IMR-90 (cell line): Measurements from ENCODE around the gene LIN52. TPM values are rescaled to one million over a fixed set of nuclear protein-coding genes. Genes with fewer than 3 reads are reported as not detected.

Experiments
- ATAC-seq: fragments of 200-7000 bp; cut with Tn5 transposase; 2 replicates; pipeline ENCODE4 v1.9.1; 2020; ENCODE audit warnings: low read depth, mild to moderate bottlenecking, moderate library complexity
- BruUV-seq: library from RNA; stranded (reverse); fragments of 400-500 nt; replicated peaks from 2 replicates; lab custom pipeline; 2021; lab: Mats Ljungman, UMichigan
- CTCF ChIA-PET: fragments of 300-600 bp; formaldehyde crosslinking; extraction: SDS; loops from one replicate; lab custom pipeline; 2021; ENCODE audit warnings: antibody characterized with exemption; lab: Yijun Ruan, JAX
- POLR2A ChIA-PET: fragments of 300-600 bp; sonication (Branson Sonifier 250); formaldehyde crosslinking; loops from one replicate; lab custom pipeline; 2022; ENCODE audit warnings: antibody characterized with exemption; ENCODE audit not compliant: unreplicated experiment; lab: Charles Lee
- DNase-seq: peaks from one replicate; pipeline ENCODE4 v3.0.0; 2013
- H2AFZ ChIP-seq: replicated peaks from 2 replicates; pipeline ENCODE3; 2013; ENCODE audit warnings: low read length, mild to moderate bottlenecking; ENCODE audit not compliant: poor library complexity
- H2AK5ac ChIP-seq: 2 replicates; pipeline ENCODE4 v1.6.1; 2013; ENCODE audit warnings: low read depth, low read length, inconsistent platforms
- H2AK9ac ChIP-seq: replicated peaks from 2 replicates; pipeline ENCODE3; 2013; ENCODE audit warnings: mild to moderate bottlenecking, low read depth, low read length, moderate library complexity; ENCODE audit not compliant: poor library complexity
- H2BK120ac ChIP-seq: 2 replicates; pipeline ENCODE4 v1.6.1; 2013; ENCODE audit warnings: low read depth, low read length, inconsistent platforms
- H2BK15ac ChIP-seq: 3 replicates; pipeline ENCODE4 v1.6.1; 2013; ENCODE audit warnings: low read depth, low read length, inconsistent platforms
- H2BK20ac ChIP-seq: 2 replicates; pipeline ENCODE4 v1.6.1; 2013; ENCODE audit warnings: low read depth, mild to moderate bottlenecking, inconsistent platforms, low read length, moderate library complexity
- H2BK5ac ChIP-seq: 2 replicates; pipeline ENCODE4 v1.6.1; 2013; ENCODE audit warnings: mild to moderate bottlenecking, low read depth, low read length, inconsistent platforms; ENCODE audit not compliant: poor library complexity, severe bottlenecking
- H3K14ac ChIP-seq: replicated peaks from 2 replicates; pipeline ENCODE4 v1.6.1; 2013; ENCODE audit warnings: low read depth, low read length, inconsistent platforms
- H3K18ac ChIP-seq: 2 replicates; pipeline ENCODE4 v1.6.1; 2013; ENCODE audit warnings: low read depth, low read length, control low read depth
- H3K23ac ChIP-seq: 2 replicates; pipeline ENCODE4 v1.6.1; 2013; ENCODE audit warnings: low read depth, low read length, inconsistent platforms
- H3K27ac ChIP-seq: 2 replicates; pipeline ENCODE4 v1.5.1; 2013; ENCODE audit warnings: mild to moderate bottlenecking, control low read depth, low read length; ENCODE audit not compliant: insufficient read depth
- H3K27me3 ChIP-seq: 2 replicates; pipeline ENCODE4 v1.6.1; 2013; ENCODE audit warnings: low read length; ENCODE audit not compliant: control insufficient read depth, insufficient read depth
- H3K36me3 ChIP-seq: 2 replicates; pipeline ENCODE4 v1.6.1; 2013; ENCODE audit warnings: low read length, mixed read lengths; ENCODE audit not compliant: control insufficient read depth, insufficient read depth
- H3K4ac ChIP-seq: 2 replicates; pipeline ENCODE4 v1.6.1; 2013; ENCODE audit warnings: low read depth, low read length, inconsistent platforms
- H3K4me1 ChIP-seq: 2 replicates; pipeline ENCODE4 v1.6.1; 2013; ENCODE audit warnings: low read length, mixed read lengths; ENCODE audit not compliant: control insufficient read depth, insufficient read depth
- H3K4me2 ChIP-seq: 2 replicates; pipeline ENCODE4 v1.6.1; 2013; ENCODE audit warnings: low read depth, mild to moderate bottlenecking, control low read depth, low read length, moderate library complexity
- H3K4me3 ChIP-seq: 2 replicates; pipeline ENCODE4 v1.5.1; 2013; ENCODE audit warnings: low read depth, mild to moderate bottlenecking, control low read depth, low read length, moderate library complexity; ENCODE audit not compliant: insufficient read depth
- H3K56ac ChIP-seq: 2 replicates; pipeline ENCODE4 v1.6.1; 2013; ENCODE audit warnings: low read length, inconsistent platforms; ENCODE audit not compliant: insufficient read depth; ENCODE audit errors: extremely low read depth
- H3K79me1 ChIP-seq, 2 experiments: 2 replicates each; pipeline ENCODE4 v1.6.1; 2013; ENCODE audit warnings: low read length in 2 of 2, inconsistent platforms in 1 of 2, low read depth in 1 of 2
- H3K9ac ChIP-seq: 2 replicates; pipeline ENCODE4 v1.6.1; 2013; ENCODE audit warnings: low read depth, low read length, control low read depth
- H3K9me1 ChIP-seq: 2 replicates; pipeline ENCODE4 v1.6.1; 2013; ENCODE audit warnings: low read length, inconsistent platforms; ENCODE audit not compliant: insufficient read depth
- H3K9me3 ChIP-seq: 2 replicates; pipeline ENCODE4 v1.6.1; 2013; ENCODE audit warnings: low read length; ENCODE audit not compliant: control insufficient read depth, insufficient read depth
- H4K20me1 ChIP-seq: 2 replicates; pipeline ENCODE4 v1.6.1; 2013; ENCODE audit warnings: low read length, inconsistent platforms; ENCODE audit not compliant: insufficient read depth
- H4K5ac ChIP-seq: 2 replicates; pipeline ENCODE4 v1.6.1; 2013; ENCODE audit warnings: mild to moderate bottlenecking, low read depth, low read length, control low read depth
- H4K8ac ChIP-seq, 2 experiments: 2 replicates each; pipeline ENCODE4 v1.6.1; 2013; ENCODE audit warnings: low read depth in 2 of 2, low read length in 2 of 2, control low read depth in 1 of 2, inconsistent platforms in 1 of 2
- H4K91ac ChIP-seq: 2 replicates; pipeline ENCODE4 v1.6.1; 2013; ENCODE audit warnings: low read depth, low read length, inconsistent platforms; ENCODE audit not compliant: insufficient read depth
- BHLHE40 ChIP-seq: fragments of 150-350 bp; IDR thresholded peaks from 2 replicates; pipeline ENCODE4 v1.6.1; 2016; ENCODE audit warnings: mild to moderate bottlenecking, low read depth, low read length
- CEBPB ChIP-seq: IDR thresholded peaks from 2 replicates; pipeline ENCODE4 v1.6.1; 2012; ENCODE audit warnings: low read depth, low read length, improper control_type of control experiment
- CHD1 ChIP-seq: IDR thresholded peaks from 2 replicates; pipeline ENCODE4 v1.6.1; 2012; ENCODE audit warnings: low read depth, low read length, improper control_type of control experiment
- CTCF ChIP-seq: conservative IDR thresholded peaks from 2 replicates; pipeline ENCODE4 v1.5.1; 2012; ENCODE audit warnings: mild to moderate bottlenecking, low read depth, low read length, improper control_type of control experiment
- ELK1 ChIP-seq: fragments of 150-350 bp; IDR thresholded peaks from 2 replicates; pipeline ENCODE4 v1.6.1; 2016; ENCODE audit warnings: low read depth, mild to moderate bottlenecking, low read length, moderate library complexity, borderline replicate concordance
- FOS ChIP-seq: fragments of 150-350 bp; IDR thresholded peaks from 2 replicates; pipeline ENCODE4 v1.6.1; 2016; ENCODE audit warnings: low read depth, low read length
- MAFK ChIP-seq: IDR thresholded peaks from 2 replicates; pipeline ENCODE4 v1.6.1; 2012; ENCODE audit warnings: low read depth, low read length, improper control_type of control experiment
- MAZ ChIP-seq: IDR thresholded peaks from 2 replicates; pipeline ENCODE4 v1.6.1; 2012; ENCODE audit warnings: low read depth, mild to moderate bottlenecking, low read length, improper control_type of control experiment, moderate library complexity, borderline replicate concordance
- MXI1 ChIP-seq: IDR thresholded peaks from 2 replicates; pipeline ENCODE4 v1.6.1; 2012; ENCODE audit warnings: low read depth, mild to moderate bottlenecking, low read length, moderate library complexity, borderline replicate concordance
- NFE2L2 ChIP-seq: fragments of 150-350 bp; IDR thresholded peaks from 2 replicates; pipeline ENCODE4 v1.6.1; 2016; ENCODE audit warnings: low read depth, mild to moderate bottlenecking, low read length
- POLR2A ChIP-seq: IDR thresholded peaks from 2 replicates; pipeline ENCODE4 v1.6.1; 2012; ENCODE audit warnings: mild to moderate bottlenecking, low read depth, low read length
- RAD21 ChIP-seq: IDR thresholded peaks from 2 replicates; pipeline ENCODE4 v1.6.1; 2012; ENCODE audit warnings: low read length, improper control_type of control experiment
- RCOR1 ChIP-seq: IDR thresholded peaks from 2 replicates; pipeline ENCODE4 v1.6.1; 2012; ENCODE audit warnings: mild to moderate bottlenecking, low read length, improper control_type of control experiment; ENCODE audit not compliant: insufficient replicate concordance
- RFX5 ChIP-seq: IDR thresholded peaks from 2 replicates; pipeline ENCODE4 v1.8.0; 2012; ENCODE audit warnings: low read depth, mild to moderate bottlenecking, low read length, moderate library complexity
- SMC3 ChIP-seq: fragments of 150-350 bp; IDR thresholded peaks from 2 replicates; pipeline ENCODE4 v1.6.1; 2016; ENCODE audit warnings: low read depth, mild to moderate bottlenecking, antibody characterized with exemption, low read length, moderate library complexity
- WGBS, 2 experiments: methylation state at CpG; one replicate each; pipeline versions ENCODE4 v1.1.5 to v1.1.7; 2013; ENCODE audit warnings: missing lambda C conversion rate in 2 of 2; ENCODE audit not compliant: insufficient read length in 1 of 2; ENCODE audit errors: extremely low coverage in 2 of 2; 5-methylcytosine and 5-hydroxymethylcytosine counted together
- dilution Hi-C: fragments of 300-500 bp; cut with HindIII; formaldehyde crosslinking; loops from one replicate; pipeline ENCODE4 v1.14.3; 2018; ENCODE audit warnings: low sequenced_read_pairs; ENCODE audit not compliant: unreplicated experiment
- in situ Hi-C: fragments of 300-500 bp; cut with MboI; formaldehyde crosslinking; loops from 3 replicates; pipeline ENCODE4 v1.14.3; 2019; ENCODE audit warnings: low sequenced_read_pairs, inconsistent platforms, mixed read lengths
- intact Hi-C: fragments of 100-400 bp; cut with micrococcal nuclease; formaldehyde crosslinking; loops from 2 replicates; pipeline ENCODE4 v1.10.0; 2022
- polyA plus RNA-seq, 3 experiments: library from polyadenylated mRNA; depleted of rRNA; stranded (reverse); fragments of >200 nt; gene quantifications; 2 replicates each; pipeline ENCODE4 v1.2.3, GENCODE V29; 2012; ENCODE audit warnings: low replicate concordance in 1 of 3
- total RNA-seq: library from RNA; depleted of rRNA; stranded (reverse); fragments of >200 nt; gene quantifications from 2 replicates; pipeline ENCODE4 v1.2.3, GENCODE V29; 2012
- TF ChIP-seq, protein P1 (sequence below): fragments of 150-350 bp; IDR thresholded peaks from 2 replicates; pipeline ENCODE4 v1.6.1; 2017; ENCODE audit warnings: mild to moderate bottlenecking, antibody characterized with exemption, low read length, low read depth

Gene LIN52
- total and polyA plus RNA-seq, 2 of the 4 experiments (the other 2 are of a cell fraction), result 6.1 to 11.5 TPM

- POLR2A ChIA-PET, result no interaction called here
- H2AFZ ChIP-seq, result no peak overlapping the region
- H2AK5ac ChIP-seq, result no peak overlapping the region
- no peaks in the 10 kb centered on the region for H3K9me1 ChIP-seq
- H3K18ac ChIP-seq, result no peak overlapping the region
- dilution Hi-C loops (no loop called here), in situ Hi-C loops (no loop called here), intact Hi-C loops (no loop called here)
- no peaks in the 10 kb centered on the region; a peak in 1 of 4 replicates for H3K79me1 ChIP-seq
- no peaks in the 10 kb centered on the region for H3K9me3 ChIP-seq
- H4K91ac ChIP-seq, result no peak overlapping the region
- no peaks in the 10 kb centered on the region for H3K27me3 ChIP-seq
- CTCF ChIA-PET, result no interaction called here
- peaks cover 1% of the 10 kb centered on the region; the same call in 1 of the 2 replicates for H3K36me3 ChIP-seq
- H2BK15ac ChIP-seq, result no peak overlapping the region
- no peak overlapping the region for H2BK5ac ChIP-seq
- no TSS peak for BruUV-seq
- no peak overlapping the region for H2BK20ac ChIP-seq
- no peaks in the 10 kb centered on the region for H3K4me1 ChIP-seq
- no peak overlapping the region for H3K27ac ChIP-seq
- H2AK9ac ChIP-seq, result no peak overlapping the region
- no peak overlapping the region for H3K56ac ChIP-seq
- no CpG with 5 or more reads among the region's 4 CpGs for WGBS, 2 experiments
- ATAC-seq (no peak), DNase-seq (no peak)
- H4K5ac ChIP-seq, result no peak overlapping the region
- H4K8ac ChIP-seq, result no peak overlapping the region
- H2BK120ac ChIP-seq, result no peak overlapping the region
- no peak for TF ChIP-seq SMC3
- no peak for TF ChIP-seq BHLHE40
- no peak for TF ChIP-seq ELK1
- TF ChIP-seq RFX5, result no peak
- TF ChIP-seq CHD1, result no peak
- no peak for TF ChIP-seq POLR2A
- no peak for TF ChIP-seq FOS
- no peak for TF ChIP-seq MAFK
- TF ChIP-seq MXI1, result no peak
- TF ChIP-seq CEBPB, result no peak
- no peak for TF ChIP-seq MAZ
- TF ChIP-seq CTCF, result no peak
- no peak for TF ChIP-seq RAD21
- TF ChIP-seq RCOR1, result no peak
- TF ChIP-seq, protein P1, sequence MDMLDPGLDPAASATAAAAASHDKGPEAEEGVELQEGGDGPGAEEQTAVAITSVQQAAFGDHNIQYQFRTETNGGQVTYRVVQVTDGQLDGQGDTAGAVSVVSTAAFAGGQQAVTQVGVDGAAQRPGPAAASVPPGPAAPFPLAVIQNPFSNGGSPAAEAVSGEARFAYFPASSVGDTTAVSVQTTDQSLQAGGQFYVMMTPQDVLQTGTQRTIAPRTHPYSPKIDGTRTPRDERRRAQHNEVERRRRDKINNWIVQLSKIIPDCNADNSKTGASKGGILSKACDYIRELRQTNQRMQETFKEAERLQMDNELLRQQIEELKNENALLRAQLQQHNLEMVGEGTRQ, result no peak
- TF ChIP-seq NFE2L2, result no peak
- no peak overlapping the region for H3K23ac ChIP-seq
- H3K9ac ChIP-seq, result no peak overlapping the region
- H3K14ac ChIP-seq, result no peak overlapping the region
- H3K4me2 ChIP-seq, result no peak overlapping the region
- no peak overlapping the region for H3K4ac ChIP-seq
- H4K20me1 ChIP-seq, result no peaks in the 10 kb centered on the region
- H3K4me3 ChIP-seq, result no peak overlapping the region
Observed at GRCh38 chr14:74142523-74142922, 57.8 kb downstream of the LIN52 start.
